Fibroblast of villous mesenchyme (primary cell): ENCODE data around the gene SNX8. TPM values are rescaled to one million over a fixed set of nuclear protein-coding genes. Genes with fewer than 3 reads are reported as not detected.

Experiments used
- DNase-seq: peaks from one replicate; pipeline ENCODE4 v3.0.0-alpha.2; 2010; ENCODE audit warnings: low read depth
- H3K4me3 ChIP-seq: 2 replicates; pipeline ENCODE4 v1.5.1; 2011; ENCODE audit warnings: low read depth, mild to moderate bottlenecking, low read length
- total RNA-seq: library from RNA; depleted of rRNA; stranded (reverse); fragments of >200 nt; gene quantifications from 2 replicates; pipeline ENCODE4 v1.2.3, GENCODE V29; 2012
- TF ChIP-seq, protein P1 (sequence below): IDR thresholded peaks from 2 replicates; pipeline ENCODE4 v1.5.1; 2012; ENCODE audit warnings: low read depth, mild to moderate bottlenecking, low read length; ENCODE audit not compliant: insufficient read depth

Gene SNX8
- total RNA-seq, 1 donor, result 17.7 TPM

DNA sequence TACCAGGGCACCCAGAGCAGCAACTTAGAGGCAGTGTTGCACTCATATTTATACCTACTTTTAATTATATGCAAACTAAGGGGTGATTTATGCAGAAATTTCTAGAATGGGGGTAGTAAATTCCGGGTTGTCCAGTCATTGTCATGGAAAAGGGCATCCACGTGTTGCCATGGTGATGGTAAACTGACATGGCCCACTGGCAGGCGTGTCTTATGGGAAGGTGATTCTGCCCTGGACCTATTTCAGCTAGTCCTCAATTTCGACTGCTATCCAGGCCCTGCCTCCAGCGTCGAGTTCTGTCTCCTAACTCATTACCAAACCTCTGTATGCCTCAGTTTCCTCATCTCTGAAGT is 12.8 kb downstream of the SNX8 start:
- H3K4me3 ChIP-seq, result no peak overlapping the region
- TF ChIP-seq, protein P1, sequence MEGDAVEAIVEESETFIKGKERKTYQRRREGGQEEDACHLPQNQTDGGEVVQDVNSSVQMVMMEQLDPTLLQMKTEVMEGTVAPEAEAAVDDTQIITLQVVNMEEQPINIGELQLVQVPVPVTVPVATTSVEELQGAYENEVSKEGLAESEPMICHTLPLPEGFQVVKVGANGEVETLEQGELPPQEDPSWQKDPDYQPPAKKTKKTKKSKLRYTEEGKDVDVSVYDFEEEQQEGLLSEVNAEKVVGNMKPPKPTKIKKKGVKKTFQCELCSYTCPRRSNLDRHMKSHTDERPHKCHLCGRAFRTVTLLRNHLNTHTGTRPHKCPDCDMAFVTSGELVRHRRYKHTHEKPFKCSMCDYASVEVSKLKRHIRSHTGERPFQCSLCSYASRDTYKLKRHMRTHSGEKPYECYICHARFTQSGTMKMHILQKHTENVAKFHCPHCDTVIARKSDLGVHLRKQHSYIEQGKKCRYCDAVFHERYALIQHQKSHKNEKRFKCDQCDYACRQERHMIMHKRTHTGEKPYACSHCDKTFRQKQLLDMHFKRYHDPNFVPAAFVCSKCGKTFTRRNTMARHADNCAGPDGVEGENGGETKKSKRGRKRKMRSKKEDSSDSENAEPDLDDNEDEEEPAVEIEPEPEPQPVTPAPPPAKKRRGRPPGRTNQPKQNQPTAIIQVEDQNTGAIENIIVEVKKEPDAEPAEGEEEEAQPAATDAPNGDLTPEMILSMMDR, result no peak
- no peak for DNase-seq

DNA sequence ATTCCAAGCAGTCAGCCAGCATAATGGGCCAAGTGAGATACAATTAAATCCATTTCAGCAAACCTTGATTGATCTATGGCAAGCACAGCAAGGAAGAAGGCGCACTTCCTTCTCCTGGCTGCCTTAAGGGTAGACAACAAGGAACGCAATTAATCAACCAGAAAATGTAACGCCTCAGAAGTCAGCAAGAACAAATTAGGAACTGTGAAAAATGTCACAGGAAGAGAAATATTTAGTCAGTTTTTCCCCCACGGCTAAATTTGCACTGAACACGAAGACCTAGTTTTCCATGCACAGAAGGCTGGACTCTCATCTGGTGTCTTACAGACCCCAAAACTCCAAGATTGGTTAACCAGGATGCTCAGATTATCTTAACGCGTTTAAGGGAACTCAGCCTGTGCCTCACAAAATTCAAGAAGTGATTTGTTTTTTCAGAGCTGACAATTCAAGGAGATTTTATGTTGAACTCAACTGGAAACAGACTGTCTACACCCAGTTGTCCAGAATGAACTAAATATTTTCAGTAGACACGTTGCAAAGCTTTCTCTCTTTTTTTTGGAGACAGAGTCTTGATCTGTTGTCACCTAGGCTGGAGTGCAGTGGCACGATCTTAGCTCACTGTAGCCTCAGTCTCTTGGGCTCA is 14.2 kb downstream of the SNX8 start:
- no peak overlapping the region for H3K4me3 ChIP-seq
- TF ChIP-seq, protein P1, result no peak
- no peak for DNase-seq

DNA sequence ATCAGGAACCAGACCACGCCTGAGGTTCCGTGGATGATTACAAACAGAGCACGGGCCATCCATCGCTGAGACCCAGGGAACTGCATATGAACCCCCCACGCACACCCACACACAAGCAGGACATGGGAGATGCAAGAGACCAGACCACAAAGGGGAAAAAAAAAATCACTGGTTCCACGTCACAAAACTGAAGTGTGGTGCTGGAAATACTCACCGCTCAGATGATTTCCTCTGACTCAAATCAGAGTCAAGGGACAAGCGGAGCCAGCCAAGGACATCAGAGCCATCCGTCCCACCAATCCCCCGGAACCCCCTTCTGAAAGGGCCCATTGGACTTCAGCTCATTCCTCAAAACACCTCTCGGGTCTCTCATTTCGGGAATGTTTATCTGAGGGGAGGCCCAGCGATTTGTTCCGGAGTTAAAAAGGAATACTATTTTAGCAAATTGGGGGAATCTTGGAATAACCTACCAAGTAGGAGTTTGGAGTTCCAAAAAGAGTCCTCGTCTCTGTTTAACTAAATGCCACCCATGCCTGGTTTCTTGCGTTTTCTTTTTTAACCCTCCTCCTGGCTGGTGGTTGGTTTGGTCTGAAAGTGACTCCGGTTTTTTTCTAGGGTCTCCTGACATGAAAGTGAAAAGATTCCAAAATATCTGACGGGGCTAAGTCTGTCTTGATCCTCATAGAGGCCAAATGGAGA is 15.0 kb downstream of the SNX8 start:
- TF ChIP-seq, protein P1, result no peak
- peak; percentile 87 for DNase-seq
- H3K4me3 ChIP-seq, result no peak overlapping the region

DNA sequence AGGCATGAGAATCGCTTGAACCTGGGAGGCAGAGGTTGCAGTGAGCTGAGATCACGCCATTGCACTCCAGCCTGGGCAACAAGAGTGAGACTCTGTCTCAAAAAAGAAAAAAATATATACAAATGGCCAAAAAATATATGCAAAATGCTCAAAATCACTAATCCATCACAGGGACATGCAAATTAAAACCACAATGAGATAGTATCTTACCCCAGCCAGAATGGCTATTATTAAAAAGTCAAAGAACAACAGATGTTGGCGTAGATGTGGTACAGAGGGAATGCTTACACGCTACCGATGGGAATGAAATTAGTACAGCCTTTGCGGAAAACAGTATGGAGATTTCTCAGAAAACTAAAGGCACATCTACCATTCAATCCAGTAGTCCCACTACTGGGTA is 17.4 kb downstream of the SNX8 start:
- TF ChIP-seq, protein P1, result no peak
- DNase-seq, result no peak
- no peak overlapping the region for H3K4me3 ChIP-seq

DNA sequence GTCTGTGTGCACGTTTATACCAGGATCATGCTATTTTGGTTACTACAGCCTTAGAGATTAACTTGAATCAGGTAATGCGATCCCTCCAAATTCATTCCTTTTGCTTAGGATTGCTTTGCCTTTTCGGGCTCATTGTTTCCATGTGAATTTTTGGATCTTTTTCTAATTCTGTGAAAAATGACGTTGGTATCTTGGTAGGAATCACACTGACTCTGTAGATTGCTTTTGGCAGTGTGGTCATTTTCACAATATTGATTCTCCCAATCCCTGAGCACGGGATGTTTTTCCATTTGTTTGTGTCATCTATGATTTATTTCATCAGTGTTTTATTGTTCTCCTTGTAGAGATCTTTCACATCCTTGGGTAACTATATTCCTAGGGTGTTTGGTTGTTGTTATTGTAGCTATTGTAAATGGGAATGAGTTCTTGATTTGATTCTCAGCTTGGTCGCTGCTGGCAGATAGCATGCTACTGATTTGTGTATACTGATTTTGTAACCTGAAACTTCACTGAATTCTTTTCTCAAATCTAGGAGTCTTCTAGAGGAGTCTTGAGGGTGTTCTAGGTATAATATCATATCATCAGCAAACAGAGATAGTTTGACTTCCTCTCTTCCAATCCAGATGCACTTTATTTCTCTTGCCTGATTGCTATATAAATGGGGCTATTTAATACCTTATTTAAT is 18.2 kb downstream of the SNX8 start:
- TF ChIP-seq, protein P1, result no peak
- H3K4me3 ChIP-seq, result no peak overlapping the region
- no peak for DNase-seq

DNA sequence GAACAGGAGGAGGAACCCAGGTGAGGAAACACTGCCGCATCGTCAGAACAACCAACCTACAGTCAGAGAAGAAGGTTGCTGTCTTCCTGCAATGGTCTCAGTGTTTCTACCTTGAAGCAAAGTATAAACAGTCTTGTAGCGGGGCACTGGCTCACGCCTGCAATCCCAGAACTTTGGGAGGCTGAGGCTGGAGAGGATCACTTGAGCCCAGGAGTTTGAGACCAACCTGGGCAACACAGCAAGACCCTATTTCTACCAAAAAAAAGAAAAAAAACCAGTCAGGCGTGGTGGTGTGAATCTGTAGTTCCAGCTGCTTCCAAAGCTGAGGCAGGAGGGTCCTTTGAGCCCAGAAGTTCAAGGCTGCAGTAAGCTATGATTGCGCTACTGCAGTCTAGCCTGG is 23.4 kb downstream of the SNX8 start:
- TF ChIP-seq, protein P1, result no peak
- no peak overlapping the region for H3K4me3 ChIP-seq
- DNase-seq, result no peak

DNA sequence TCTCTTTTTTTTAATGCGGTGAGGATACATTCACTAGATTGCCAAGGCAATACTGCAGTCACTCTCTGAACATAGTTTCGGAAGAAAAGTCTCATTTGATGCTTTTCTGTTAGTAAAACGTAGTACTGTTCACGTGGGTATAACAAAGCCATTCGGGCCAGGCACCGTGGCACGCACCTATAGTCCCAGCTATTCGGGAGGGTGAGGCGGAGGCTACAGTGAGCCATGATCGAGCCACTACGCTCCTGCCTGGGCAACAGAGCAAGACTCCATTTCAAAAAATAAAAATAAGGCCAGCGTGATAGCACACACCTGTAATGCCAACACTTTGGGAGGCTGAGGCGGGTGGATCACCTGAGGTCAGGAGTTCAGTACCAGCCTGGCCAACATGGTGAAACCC is 24.6 kb downstream of the SNX8 start:
- TF ChIP-seq, protein P1, result no peak
- H3K4me3 ChIP-seq, result no peak overlapping the region
- DNase-seq, result no peak
